Thyroid gland (tissue), 4 donors: Measurements from ENCODE around the gene UBE2E2.

ENCODE experiments used
- CTCF ChIP-seq, 6 experiments: fragments of 200-600 bp in 3 of 6; fragments of 450-650 bp in 3 of 6; sonication (generic) in 3 of 6; IDR thresholded peaks; one replicate each; pipeline ENCODE4 v1.5.1; 2016 to 2019; ENCODE audit warnings: antibody characterized with exemption in 6 of 6, mild to moderate bottlenecking in 2 of 6, inconsistent platforms in 1 of 6, moderate library complexity in 1 of 6
- POLR2A ChIP-seq, 2 donors: fragments of 450-650 bp; IDR thresholded peaks; one replicate each; pipeline ENCODE4 v1.6.1; 2017; ENCODE audit warnings: antibody characterized with exemption in 2 of 2, mild to moderate bottlenecking in 2 of 2, moderate library complexity in 1 of 2

- no peak for TF ChIP-seq CTCF (IDR thresholded peaks at IDR 0.05)
- TF ChIP-seq POLR2A (IDR thresholded peaks at IDR 0.05), result no peak
Observed at GRCh38 chr3:23385327-23385726, 182.2 kb downstream of the UBE2E2 start.
